Eye (tissue), 1 donor: Measurements from ENCODE around the gene PMAIP1.
"Not testable (repeated sequence)": the region's sequence is repeated elsewhere in the genome, so short reads cannot be mapped to it uniquely, and the experiment has no call there.

Experiments used
- DNase-seq: peaks from one replicate; pipeline ENCODE4 v3.0.0-alpha.2; 2015

The PMAIP1 gene

GRCh38 chr18:59899298-59900221 lies at the start of gene PMAIP1:
Gene PMAIP1 (plus strand): TSS chr18:59899996. CDS start chr18:59900178, 182 bp downstream.
- DNase-seq: peak; percentile 96

- DNase-seq: no peak
Measured at GRCh38 chr18:59851784-59852399, 47.9 kb upstream of the PMAIP1 start.

GRCh38 chr18:59852548-59852947 lies 47.2 kb upstream of the PMAIP1 start:
- DNase-seq: no peak

GRCh38 chr18:59853380-59853779 lies 46.4 kb upstream of the PMAIP1 start:
- DNase-seq: no peak

- not testable (repeated sequence) for DNase-seq
Measured at GRCh38 chr18:59853988-59854387, 45.8 kb upstream of the PMAIP1 start.

- no peak for DNase-seq
Measured at GRCh38 chr18:59861009-59861408, 38.8 kb upstream of the PMAIP1 start.

GRCh38 chr18:59861963-59862819 lies 37.6 kb upstream of the PMAIP1 start:
- no peak for DNase-seq

GRCh38 chr18:59865241-59865986 lies 34.4 kb upstream of the PMAIP1 start:
- DNase-seq: no peak

GRCh38 chr18:59866551-59867269 lies 33.1 kb upstream of the PMAIP1 start:
- DNase-seq: no peak

GRCh38 chr18:59867337-59868104 lies 32.3 kb upstream of the PMAIP1 start:
- no peak for DNase-seq

- no peak for DNase-seq
Measured at GRCh38 chr18:59870623-59871130, 29.1 kb upstream of the PMAIP1 start.

GRCh38 chr18:59871711-59872362 lies 28.0 kb upstream of the PMAIP1 start:
- DNase-seq: no peak

GRCh38 chr18:59873641-59874040 lies 26.2 kb upstream of the PMAIP1 start:
- DNase-seq: no peak

GRCh38 chr18:59874166-59874565 lies 25.6 kb upstream of the PMAIP1 start:
- DNase-seq: no peak

GRCh38 chr18:59876310-59876626 lies 23.5 kb upstream of the PMAIP1 start:
- DNase-seq: no peak

- no peak for DNase-seq
Measured at GRCh38 chr18:59877361-59877760, 22.4 kb upstream of the PMAIP1 start.

GRCh38 chr18:59878644-59879043 lies 21.2 kb upstream of the PMAIP1 start:
- no peak for DNase-seq

GRCh38 chr18:59881728-59882656 lies 17.8 kb upstream of the PMAIP1 start:
- DNase-seq: no peak

GRCh38 chr18:59884351-59884750 lies 15.4 kb upstream of the PMAIP1 start:
- no peak for DNase-seq
